ENCODE data around the gene MALRD1.
A peak's percentile ranks its signal among the peaks of the same experiment; 100 is the strongest.

Gene MALRD1

DNA sequence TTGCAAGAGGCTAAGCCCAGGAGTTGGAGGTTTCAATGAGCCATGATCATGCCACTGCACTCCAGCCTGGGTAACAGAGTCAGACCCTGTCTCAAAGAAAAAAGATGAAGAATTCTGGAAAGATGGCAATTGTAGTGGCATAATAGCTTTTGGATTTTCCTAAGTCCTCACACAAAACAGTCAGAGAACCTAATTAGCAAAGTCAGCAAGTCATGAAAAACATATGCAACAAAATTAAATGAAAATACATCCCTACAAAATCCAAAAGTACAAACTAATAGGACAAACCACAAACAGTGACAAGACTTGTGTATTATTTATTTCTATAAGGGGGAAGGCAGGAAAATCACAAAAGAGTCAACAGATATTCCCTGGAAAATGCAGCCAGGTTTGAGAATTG lies 405.4 kb downstream of the MALRD1 start:
- no peak overlapping the region for H3K4me3 ChIP-seq (ENCODE audit: low read length)
- DNase-seq (ENCODE audit: low read depth) = no peak
- TF ChIP-seq, protein P1, sequence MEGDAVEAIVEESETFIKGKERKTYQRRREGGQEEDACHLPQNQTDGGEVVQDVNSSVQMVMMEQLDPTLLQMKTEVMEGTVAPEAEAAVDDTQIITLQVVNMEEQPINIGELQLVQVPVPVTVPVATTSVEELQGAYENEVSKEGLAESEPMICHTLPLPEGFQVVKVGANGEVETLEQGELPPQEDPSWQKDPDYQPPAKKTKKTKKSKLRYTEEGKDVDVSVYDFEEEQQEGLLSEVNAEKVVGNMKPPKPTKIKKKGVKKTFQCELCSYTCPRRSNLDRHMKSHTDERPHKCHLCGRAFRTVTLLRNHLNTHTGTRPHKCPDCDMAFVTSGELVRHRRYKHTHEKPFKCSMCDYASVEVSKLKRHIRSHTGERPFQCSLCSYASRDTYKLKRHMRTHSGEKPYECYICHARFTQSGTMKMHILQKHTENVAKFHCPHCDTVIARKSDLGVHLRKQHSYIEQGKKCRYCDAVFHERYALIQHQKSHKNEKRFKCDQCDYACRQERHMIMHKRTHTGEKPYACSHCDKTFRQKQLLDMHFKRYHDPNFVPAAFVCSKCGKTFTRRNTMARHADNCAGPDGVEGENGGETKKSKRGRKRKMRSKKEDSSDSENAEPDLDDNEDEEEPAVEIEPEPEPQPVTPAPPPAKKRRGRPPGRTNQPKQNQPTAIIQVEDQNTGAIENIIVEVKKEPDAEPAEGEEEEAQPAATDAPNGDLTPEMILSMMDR (conservative IDR thresholded peaks at IDR 0.05; ENCODE audit: low read depth, low read length) = no peak

DNA sequence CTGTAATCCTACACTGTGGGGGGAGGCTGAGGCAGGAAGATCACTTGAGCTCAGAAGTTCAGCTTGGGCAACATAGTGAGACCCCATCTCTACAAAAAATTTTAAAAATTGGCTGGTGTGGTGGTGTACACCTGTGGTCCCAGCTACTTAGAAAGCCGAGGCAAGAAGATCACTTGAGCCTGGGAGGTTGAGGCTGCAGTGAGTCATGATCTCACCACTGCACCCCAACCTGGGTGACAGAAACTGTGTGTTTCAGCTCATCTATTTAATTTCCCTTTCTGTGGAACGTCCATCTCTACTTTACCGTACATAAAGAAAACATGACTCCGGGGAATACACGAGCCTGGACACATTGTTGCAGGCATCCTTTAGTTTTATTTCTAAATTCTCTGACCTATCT lies 413.0 kb downstream of the MALRD1 start:
- DNase-seq (ENCODE audit: low read depth) = no peak
- TF ChIP-seq, protein P1 (conservative IDR thresholded peaks at IDR 0.05; ENCODE audit: low read depth, low read length) = no peak
- H3K4me3 ChIP-seq (ENCODE audit: low read length) = no peak overlapping the region

DNA sequence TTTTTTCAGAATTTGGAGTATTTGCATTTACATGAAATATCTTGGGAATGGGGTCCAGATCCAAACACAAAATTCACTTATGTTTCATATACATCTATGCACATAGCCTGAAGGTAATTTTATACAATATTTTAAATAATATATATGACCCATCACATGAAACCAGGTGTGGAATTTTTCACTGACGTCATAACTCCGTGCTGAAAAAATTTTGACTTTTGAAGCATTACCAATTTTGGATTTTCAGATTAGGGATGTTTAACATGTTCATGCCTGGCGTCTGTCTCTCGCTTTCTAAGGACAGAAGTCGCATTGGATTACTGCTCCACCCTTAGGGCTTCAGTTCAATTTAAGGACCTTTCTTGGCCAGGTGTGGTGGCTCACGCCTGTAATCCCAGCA lies 418.1 kb downstream of the MALRD1 start:
- TF ChIP-seq, protein P1 (conservative IDR thresholded peaks at IDR 0.05; ENCODE audit: low read depth, low read length) = no peak
- no peak for DNase-seq (ENCODE audit: low read depth)
- H3K4me3 ChIP-seq (ENCODE audit: low read length) = no peak overlapping the region

DNA sequence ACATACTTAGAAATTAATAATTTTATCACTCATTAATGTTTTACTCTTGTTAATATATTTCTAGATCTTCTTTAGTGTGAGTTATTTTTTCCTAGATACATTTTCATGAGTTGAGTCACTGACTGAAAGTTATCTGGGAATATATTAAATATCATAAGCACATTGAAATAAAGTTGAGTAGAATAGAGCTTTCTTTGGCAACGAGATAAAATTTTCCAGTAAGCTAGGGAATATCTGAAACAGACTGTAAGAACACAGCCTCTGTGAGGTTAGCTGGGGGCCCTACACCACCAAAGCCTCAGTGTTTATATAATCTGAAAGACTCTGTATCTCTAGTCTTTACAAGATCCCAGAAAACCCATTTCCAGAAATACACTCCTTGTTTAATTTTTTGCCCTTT lies 419.8 kb downstream of the MALRD1 start:
- DNase-seq (ENCODE audit: low read depth) = no peak
- TF ChIP-seq, protein P1 (conservative IDR thresholded peaks at IDR 0.05; ENCODE audit: low read depth, low read length) = no peak
- no peak overlapping the region for H3K4me3 ChIP-seq (ENCODE audit: low read length)

DNA sequence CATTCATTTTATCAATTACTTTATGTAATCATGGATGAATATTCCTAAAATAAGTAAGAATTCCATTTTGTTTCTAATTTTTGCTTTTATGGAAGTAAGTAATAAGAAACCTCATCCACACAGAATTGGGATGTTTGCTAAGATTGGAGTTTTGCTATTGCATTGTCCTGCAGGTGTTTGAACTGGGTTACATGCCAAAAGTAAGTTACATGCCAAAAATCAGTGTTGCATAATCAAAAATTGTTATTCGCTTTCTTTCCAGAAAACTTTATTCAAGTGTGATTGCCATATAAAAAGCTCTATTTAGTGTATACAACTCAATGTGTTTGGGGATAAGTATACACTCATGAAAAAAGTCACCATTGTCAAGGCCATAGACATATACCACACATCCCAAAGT lies 420.9 kb downstream of the MALRD1 start:
- H3K4me3 ChIP-seq (ENCODE audit: low read length) = no peak overlapping the region
- no peak for DNase-seq (ENCODE audit: low read depth)
- TF ChIP-seq, protein P1 (conservative IDR thresholded peaks at IDR 0.05; ENCODE audit: low read depth, low read length) = no peak

DNA sequence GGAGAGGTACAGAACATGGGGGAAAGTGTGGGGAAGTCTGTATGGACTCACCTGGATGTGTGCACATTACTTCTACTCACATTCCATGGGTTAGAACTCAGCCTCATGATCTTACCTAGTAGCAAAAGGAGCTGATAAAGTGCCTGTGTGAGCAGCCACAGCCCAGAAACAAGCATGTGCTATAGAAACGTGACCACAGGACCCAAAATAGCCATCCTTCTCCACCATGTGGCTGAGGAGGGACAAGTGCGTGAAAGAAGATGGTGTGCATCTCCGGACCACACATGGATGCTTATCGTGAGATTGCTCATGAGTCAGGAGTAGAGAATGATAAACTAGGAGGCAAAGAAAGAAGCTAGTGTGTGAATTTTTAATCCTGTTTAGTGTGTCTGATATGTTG lies 431.3 kb downstream of the MALRD1 start:
- TF ChIP-seq, protein P1 (conservative IDR thresholded peaks at IDR 0.05; ENCODE audit: low read depth, low read length) = no peak

DNA sequence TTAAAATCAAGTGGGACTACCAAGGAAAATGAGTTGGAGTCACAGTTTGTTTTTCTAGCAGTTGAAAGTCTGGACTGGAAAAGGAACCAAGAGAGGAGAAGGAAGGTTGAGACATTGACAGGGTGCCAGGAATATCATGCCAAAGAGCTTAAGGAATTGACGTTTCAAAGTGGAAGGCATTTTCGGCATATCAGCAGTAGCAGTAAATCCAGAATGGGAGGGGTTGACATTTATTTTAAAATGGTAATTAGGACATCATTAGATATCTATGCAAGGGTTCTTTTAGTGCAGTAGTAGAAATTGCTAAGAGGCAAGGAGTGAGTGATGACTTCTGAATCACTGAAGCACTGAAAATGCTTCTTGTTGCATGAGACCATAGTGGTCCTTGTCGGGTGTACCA lies 431.8 kb downstream of the MALRD1 start:
- TF ChIP-seq, protein P1 (conservative IDR thresholded peaks at IDR 0.05; ENCODE audit: low read depth, low read length) = no peak
- H3K4me3 ChIP-seq (ENCODE audit: low read length) = no peak overlapping the region
- DNase-seq (ENCODE audit: low read depth) = peak; percentile 90

More for the DNA sequence above, 431.3 kb downstream of the MALRD1 start:
- no peak overlapping the region for H3K4me3 ChIP-seq (ENCODE audit: low read length)
- DNase-seq (ENCODE audit: low read depth) = no peak
